ENCODE results near the gene HS3ST3B1. TPM values are rescaled to one million over a fixed set of nuclear protein-coding genes. Genes with fewer than 3 reads are reported as not detected.

The HS3ST3B1 gene
- total and polyA plus RNA-seq, 2 of the 4 experiments (the other 2 are of a cell fraction) = 3.1 to 4.3 TPM

DNA sequence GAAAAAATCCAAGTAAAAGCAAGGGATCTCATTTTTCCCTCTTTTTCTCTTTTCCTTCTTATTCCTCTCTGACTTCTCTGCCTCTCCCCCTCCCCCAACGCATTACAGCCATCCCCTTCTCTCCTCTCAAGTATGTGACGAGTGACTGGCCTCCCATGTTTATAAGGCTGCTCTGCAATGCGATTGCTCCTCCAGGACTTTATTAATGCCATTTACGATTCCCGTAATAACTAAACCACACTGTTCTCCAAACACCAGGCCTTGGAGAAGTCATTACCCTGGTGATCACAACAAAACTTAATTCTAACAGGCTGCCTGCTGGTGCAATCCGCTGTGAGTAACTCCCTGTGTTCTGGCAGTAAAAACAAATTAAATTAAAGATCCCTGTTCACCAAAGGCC is 88.8 kb downstream of the HS3ST3B1 start:
- 12% methylated on average over 4 of the region's 6 CpGs; no CpG with 5 or more reads in 1 of the 2 experiments for WGBS, 2 experiments (ENCODE audit: extremely low coverage in 2 of 2, insufficient read length in 1 of 2)
- Histone ChIP-seq H2BK20ac (ENCODE audit: low read depth, low read length) (no peak overlapping the region), H3K4me3 (ENCODE audit: insufficient read depth, low read depth, low read length) (no peak overlapping the region), H3K18ac (ENCODE audit: low read depth, low read length) (no peak overlapping the region), H3K9me1 (ENCODE audit: insufficient read depth, low read length) (no peaks in the 10 kb centered on the region), H3K4me2 (ENCODE audit: low read depth, low read length) (no peak overlapping the region), H4K8ac (ENCODE audit: low read depth in 2 of 2, low read length in 2 of 2) (no peak overlapping the region), H2AK9ac (replicated peaks; ENCODE audit: low read depth, low read length, poor library complexity) (no peak overlapping the region), H3K14ac (replicated peaks; ENCODE audit: low read depth, low read length) (no peak overlapping the region), H3K9ac (ENCODE audit: low read depth, low read length) (no peak overlapping the region), H4K91ac (ENCODE audit: insufficient read depth, low read depth, low read length) (no peak overlapping the region), H3K9me3 (ENCODE audit: control insufficient read depth, insufficient read depth, low read length) (no peaks in the 10 kb centered on the region; the same call in 1 of the 2 replicates), H4K20me1 (ENCODE audit: insufficient read depth, low read length) (no peaks in the 10 kb centered on the region), H3K36me3 (ENCODE audit: control insufficient read depth, insufficient read depth, low read length) (no peaks in the 10 kb centered on the region), H3K79me1 (ENCODE audit: low read depth in 1 of 2, low read length in 2 of 2) (no peaks in the 10 kb centered on the region), H2AK5ac (ENCODE audit: low read depth, low read length) (no peak overlapping the region), H4K5ac (ENCODE audit: low read depth, low read length) (no peak overlapping the region), H3K23ac (ENCODE audit: low read depth, low read length) (no peak overlapping the region), H2BK5ac (ENCODE audit: low read depth, low read length, poor library complexity, severe bottlenecking) (no peak overlapping the region), H2AFZ (replicated peaks; ENCODE audit: low read length, poor library complexity) (no peak overlapping the region), H3K27me3 (ENCODE audit: control insufficient read depth, insufficient read depth, low read length) (no peaks in the 10 kb centered on the region; the same call in 1 of the 2 replicates), H3K4ac (ENCODE audit: low read depth, low read length) (no peak overlapping the region), H3K4me1 (ENCODE audit: control insufficient read depth, insufficient read depth, low read length) (no peaks in the 10 kb centered on the region), H3K56ac (ENCODE audit: extremely low read depth, insufficient read depth, low read length) (no peak overlapping the region), H2BK120ac (ENCODE audit: low read depth, low read length) (no peak overlapping the region), H3K27ac (ENCODE audit: insufficient read depth, low read length) (no peak overlapping the region), H2BK15ac (ENCODE audit: low read depth, low read length) (no peak overlapping the region)
- BruUV-seq (replicated peaks) = no TSS peak
- TF ChIP-seq NFE2L2 (IDR thresholded peaks at IDR 0.05; ENCODE audit: low read depth, low read length) (no peak), MXI1 (IDR thresholded peaks at IDR 0.05; ENCODE audit: borderline replicate concordance, low read depth, low read length) (no peak), RFX5 (IDR thresholded peaks at IDR 0.05; ENCODE audit: low read depth, low read length) (no peak), USF2 (IDR thresholded peaks at IDR 0.05; ENCODE audit: low read depth, low read length) (no peak), FOS (IDR thresholded peaks at IDR 0.05; ENCODE audit: low read depth, low read length) (no peak), RCOR1 (IDR thresholded peaks at IDR 0.05; ENCODE audit: insufficient replicate concordance, low read length) (no peak), MAFK (IDR thresholded peaks at IDR 0.05; ENCODE audit: low read depth, low read length) (no peak)
- dilution Hi-C loops (cut with HindIII; ENCODE audit: low sequenced_read_pairs, unreplicated experiment) (no loop called here), in situ Hi-C loops (cut with MboI; ENCODE audit: low sequenced_read_pairs) (no loop called here), intact Hi-C loops (cut with micrococcal nuclease) (no loop called here)
- ChIA-PET CTCF (no interaction called here), POLR2A (ENCODE audit: unreplicated experiment) (no interaction called here)
- no peak for ATAC-seq (ENCODE audit: low read depth)
- no peak for DNase-seq
